Astrocyte (in vitro differentiated cells and primary cell): ENCODE measurements around the gene NAAA. TPM values are rescaled to one million over a fixed set of nuclear protein-coding genes. Genes with fewer than 3 reads are reported as not detected.

ENCODE experiments used
- DNase-seq: peaks from one replicate; pipeline ENCODE4 v3.0.0-alpha.2; 2010; ENCODE audit warnings: low read depth
- FAIRE-seq: peaks from 2 replicates; lab custom pipeline; 2011; peaks lifted over from hg19 to GRCh38; lab: Jason Lieb, UNC
- H2AFZ ChIP-seq: 2 replicates; pipeline ENCODE4 v1.6.0; 2012; ENCODE audit warnings: low read depth, low read length, inconsistent platforms
- H3K27ac ChIP-seq: 2 replicates; pipeline ENCODE4 v1.5.1; 2011; ENCODE audit warnings: low read depth, low read length, inconsistent platforms
- H3K27me3 ChIP-seq: 2 replicates; pipeline ENCODE4 v1.6.0; 2011; ENCODE audit warnings: low read length, inconsistent platforms; ENCODE audit not compliant: insufficient read depth
- H3K36me3 ChIP-seq: 2 replicates; pipeline ENCODE4 v1.5.1; 2011; ENCODE audit warnings: low read length, inconsistent platforms; ENCODE audit not compliant: insufficient read depth
- H3K4me1 ChIP-seq: 2 replicates; pipeline ENCODE4 v1.5.1; 2011; ENCODE audit warnings: low read length, inconsistent platforms; ENCODE audit not compliant: insufficient read depth
- H3K4me2 ChIP-seq: 2 replicates; pipeline ENCODE4 v1.6.0; 2012; ENCODE audit warnings: low read length, inconsistent platforms
- H3K4me3 ChIP-seq: 2 replicates; pipeline ENCODE4 v1.5.1; 2011; ENCODE audit warnings: low read depth, mild to moderate bottlenecking, low read length, inconsistent platforms; ENCODE audit not compliant: insufficient read depth
- H3K79me2 ChIP-seq: 2 replicates; pipeline ENCODE4 v1.6.0; 2012; ENCODE audit warnings: mild to moderate bottlenecking, low read length, inconsistent platforms; ENCODE audit not compliant: insufficient read depth
- H3K9ac ChIP-seq: 2 replicates; pipeline ENCODE4 v1.6.0; 2012; ENCODE audit warnings: mild to moderate bottlenecking, low read length, inconsistent platforms
- H3K9me3 ChIP-seq: 2 replicates; pipeline ENCODE4 v1.5.1; 2012; ENCODE audit warnings: low read depth, mild to moderate bottlenecking, low read length, inconsistent platforms; ENCODE audit not compliant: insufficient read depth
- H4K20me1 ChIP-seq: 2 replicates; pipeline ENCODE4 v1.6.0; 2012; ENCODE audit warnings: low read length, inconsistent platforms; ENCODE audit not compliant: insufficient read depth
- H3K27ac Mint-ChIP-seq: one replicate; pipeline ENCODE4 v1.8.0; 2021; ENCODE audit warnings: mild to moderate bottlenecking, mixed read lengths; ENCODE audit not compliant: unreplicated experiment
- H3K27me3 Mint-ChIP-seq: one replicate; pipeline ENCODE4 v1.8.0; 2021; ENCODE audit warnings: low read depth, mixed read lengths; ENCODE audit not compliant: unreplicated experiment
- H3K36me3 Mint-ChIP-seq: one replicate; pipeline ENCODE4 v1.8.0; 2021; ENCODE audit warnings: low read depth, mixed read lengths; ENCODE audit not compliant: unreplicated experiment
- H3K4me1 Mint-ChIP-seq: one replicate; pipeline ENCODE4 v1.8.0; 2021; ENCODE audit warnings: low read depth, mixed read lengths; ENCODE audit not compliant: unreplicated experiment
- H3K4me3 Mint-ChIP-seq: one replicate; pipeline ENCODE4 v1.8.0; 2021; ENCODE audit warnings: mild to moderate bottlenecking, moderate library complexity, mixed read lengths; ENCODE audit not compliant: unreplicated experiment
- H3K9me3 Mint-ChIP-seq: one replicate; pipeline ENCODE4 v1.8.0; 2021; ENCODE audit warnings: mild to moderate bottlenecking, mixed read lengths; ENCODE audit not compliant: unreplicated experiment
- EZH2 ChIP-seq: IDR thresholded peaks from 2 replicates; pipeline ENCODE4 v1.6.1; 2012; ENCODE audit warnings: mild to moderate bottlenecking, low read length, inconsistent platforms; ENCODE audit not compliant: insufficient read depth
- total RNA-seq: library from RNA; stranded (reverse); gene quantifications from 2 replicates; pipeline ENCODE4 v1.2.1, GENCODE V29; 2021
- TF ChIP-seq, protein P1 (sequence below): IDR thresholded peaks from 2 replicates; pipeline ENCODE4 v1.5.1; 2011; ENCODE audit warnings: low read depth, mild to moderate bottlenecking, inconsistent platforms, low read length, moderate library complexity; ENCODE audit not compliant: insufficient read depth

The NAAA gene
- total RNA-seq, 1 donor from 2014 or later = 13.5 TPM

DNA sequence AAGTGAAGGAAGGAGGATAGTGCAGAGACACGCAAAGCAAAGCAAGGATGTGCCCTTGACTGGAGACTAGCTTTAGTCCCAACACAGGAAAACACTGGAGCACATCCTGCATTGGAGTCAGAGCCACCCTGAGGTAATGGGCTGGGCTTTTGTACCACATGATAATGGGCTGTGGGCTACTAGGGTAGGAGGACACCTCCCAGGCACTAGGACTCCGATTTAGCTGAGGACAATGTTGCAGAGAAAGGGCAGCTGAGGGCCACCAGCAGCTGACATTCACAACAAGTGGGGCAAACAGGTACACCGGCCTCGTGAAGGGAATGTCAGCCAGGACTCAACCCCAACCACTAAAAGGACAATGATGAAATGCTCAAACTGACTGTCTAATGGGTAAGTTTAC, 39.8 kb upstream of the NAAA start:
- no peak for FAIRE-seq
- Histone ChIP-seq H3K36me3 (peaks cover 40% of the 10 kb centered on the region), H3K27me3 (no peaks in the 10 kb centered on the region), H3K9ac (no peak overlapping the region), H3K4me3 (no peak overlapping the region), H3K79me2 (peaks cover 43% of the 10 kb centered on the region), H3K9me3 (no peaks in the 10 kb centered on the region), H2AFZ (no peak overlapping the region), H3K4me1 (peaks cover 9% of the 10 kb centered on the region), H4K20me1 (peaks cover 37% of the 10 kb centered on the region), H3K4me2 (no peak overlapping the region), H3K27ac (no peak overlapping the region)
- no peak for DNase-seq
- no peak for TF ChIP-seq EZH2
- TF ChIP-seq, protein P1, sequence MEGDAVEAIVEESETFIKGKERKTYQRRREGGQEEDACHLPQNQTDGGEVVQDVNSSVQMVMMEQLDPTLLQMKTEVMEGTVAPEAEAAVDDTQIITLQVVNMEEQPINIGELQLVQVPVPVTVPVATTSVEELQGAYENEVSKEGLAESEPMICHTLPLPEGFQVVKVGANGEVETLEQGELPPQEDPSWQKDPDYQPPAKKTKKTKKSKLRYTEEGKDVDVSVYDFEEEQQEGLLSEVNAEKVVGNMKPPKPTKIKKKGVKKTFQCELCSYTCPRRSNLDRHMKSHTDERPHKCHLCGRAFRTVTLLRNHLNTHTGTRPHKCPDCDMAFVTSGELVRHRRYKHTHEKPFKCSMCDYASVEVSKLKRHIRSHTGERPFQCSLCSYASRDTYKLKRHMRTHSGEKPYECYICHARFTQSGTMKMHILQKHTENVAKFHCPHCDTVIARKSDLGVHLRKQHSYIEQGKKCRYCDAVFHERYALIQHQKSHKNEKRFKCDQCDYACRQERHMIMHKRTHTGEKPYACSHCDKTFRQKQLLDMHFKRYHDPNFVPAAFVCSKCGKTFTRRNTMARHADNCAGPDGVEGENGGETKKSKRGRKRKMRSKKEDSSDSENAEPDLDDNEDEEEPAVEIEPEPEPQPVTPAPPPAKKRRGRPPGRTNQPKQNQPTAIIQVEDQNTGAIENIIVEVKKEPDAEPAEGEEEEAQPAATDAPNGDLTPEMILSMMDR = no peak
- Mint-ChIP-seq H3K36me3 (peaks cover 6% of the 10 kb centered on the region), H3K27me3 (no peaks in the 10 kb centered on the region), H3K9me3 (no peaks in the 10 kb centered on the region), H3K4me1 (no peaks in the 10 kb centered on the region), H3K4me3 (no peak overlapping the region), H3K27ac (no peak overlapping the region)

DNA sequence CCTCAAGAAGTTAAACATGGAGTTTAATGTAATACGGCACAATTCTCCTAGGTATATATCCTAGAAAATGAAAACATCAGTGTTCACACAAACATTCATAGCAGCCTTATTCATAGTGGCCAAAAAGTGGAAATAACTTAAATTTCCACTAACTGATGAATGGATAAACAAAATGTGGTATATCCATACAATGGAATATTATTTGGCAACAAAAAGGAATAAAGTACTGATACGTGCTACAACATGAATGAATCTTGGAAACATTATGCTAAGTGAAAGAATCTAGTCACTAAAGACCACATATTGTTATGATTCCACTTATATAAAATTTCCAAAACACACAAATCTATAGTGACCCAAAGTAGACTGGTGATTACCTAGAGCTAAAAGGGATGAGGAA, 35.4 kb upstream of the NAAA start:
- no peak overlapping the region for H3K4me2 ChIP-seq
- H3K4me1 ChIP-seq = no peaks in the 10 kb centered on the region
- H3K9me3 ChIP-seq = no peaks in the 10 kb centered on the region
- no peaks in the 10 kb centered on the region for H3K4me1 Mint-ChIP-seq
- H3K27ac ChIP-seq = no peak overlapping the region
- H3K9me3 Mint-ChIP-seq = no peaks in the 10 kb centered on the region
- no peak overlapping the region for H3K9ac ChIP-seq
- H3K79me2 ChIP-seq = peaks cover 10% of the 10 kb centered on the region
- H3K27ac Mint-ChIP-seq = no peak overlapping the region
- H3K36me3 Mint-ChIP-seq = peaks cover 9% of the 10 kb centered on the region
- no peak overlapping the region for H3K4me3 ChIP-seq
- FAIRE-seq = no peak
- H3K4me3 Mint-ChIP-seq = no peak overlapping the region
- peaks cover 65% of the 10 kb centered on the region for H3K36me3 ChIP-seq
- TF ChIP-seq, protein P1 = no peak
- TF ChIP-seq EZH2 = no peak
- H3K27me3 ChIP-seq = no peaks in the 10 kb centered on the region
- no peak overlapping the region for H2AFZ ChIP-seq
- no peak for DNase-seq
- peaks cover 20% of the 10 kb centered on the region for H4K20me1 ChIP-seq
- no peaks in the 10 kb centered on the region for H3K27me3 Mint-ChIP-seq

DNA sequence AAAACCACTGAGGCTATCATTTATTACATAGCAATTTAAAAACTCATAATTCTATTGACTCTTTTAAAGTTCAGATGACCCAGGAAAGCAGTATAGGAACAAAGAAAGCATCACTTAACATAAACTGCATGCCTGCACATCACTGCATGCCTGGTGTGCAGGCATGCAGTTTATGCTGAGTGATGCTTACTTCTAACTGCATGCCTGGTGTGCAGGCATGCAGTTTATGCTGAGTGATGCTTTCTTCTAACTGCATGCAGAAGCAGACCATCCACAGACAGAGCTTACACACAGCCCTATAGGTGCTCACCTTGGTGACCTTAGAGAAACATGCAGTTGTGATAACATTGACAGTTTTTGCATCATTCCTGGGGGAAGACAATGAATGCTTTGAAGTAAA, 33.0 kb upstream of the NAAA start:
- peaks cover 82% of the 10 kb centered on the region for H3K36me3 ChIP-seq
- H3K9me3 Mint-ChIP-seq = no peaks in the 10 kb centered on the region

More for the DNA sequence above, 33.0 kb upstream of the NAAA start:
- Mint-ChIP-seq H3K4me1 (no peaks in the 10 kb centered on the region), H3K27me3 (no peaks in the 10 kb centered on the region), H3K4me3 (no peak overlapping the region), H3K36me3 (peaks cover 16% of the 10 kb centered on the region), H3K27ac (no peak overlapping the region)
- no peak overlapping the region for H2AFZ ChIP-seq
- H3K4me1 ChIP-seq = no peaks in the 10 kb centered on the region
- FAIRE-seq (no peak), DNase-seq (no peak)
- no peaks in the 10 kb centered on the region for H3K79me2 ChIP-seq
- no peaks in the 10 kb centered on the region for H3K27me3 ChIP-seq
- TF ChIP-seq, protein P1 = no peak
- TF ChIP-seq EZH2 = no peak
- H3K4me2 ChIP-seq = no peak overlapping the region
- no peaks in the 10 kb centered on the region for H3K9me3 ChIP-seq
- no peak overlapping the region for H3K27ac ChIP-seq
- H3K9ac ChIP-seq = no peak overlapping the region
- peaks cover 12% of the 10 kb centered on the region for H4K20me1 ChIP-seq
- no peak overlapping the region for H3K4me3 ChIP-seq
